GM18867 (cell line): ENCODE results near the gene CASZ1.

Source experiments
- ATAC-seq: cut with Tn5 transposase; IDR thresholded peaks from one replicate; pipeline ENCODE4 v1.9.1; 2021; ENCODE audit warnings: mild to moderate bottlenecking, moderate library complexity; ENCODE audit not compliant: unreplicated experiment

Gene CASZ1

GRCh38 chr1:10631121-10631810, 165.2 kb downstream of the CASZ1 start:
- ATAC-seq: no peak

- ATAC-seq: no peak
These were observed 165.8 kb downstream of the CASZ1 start for GRCh38 chr1:10630661-10631120.

- no peak for ATAC-seq
These were observed 166.5 kb downstream of the CASZ1 start for GRCh38 chr1:10629816-10630571.

GRCh38 chr1:10629091-10629815, 167.2 kb downstream of the CASZ1 start:
- ATAC-seq: no peak

GRCh38 chr1:10628685-10629084, 167.8 kb downstream of the CASZ1 start:
- no peak for ATAC-seq

GRCh38 chr1:10626791-10627410, 169.5 kb downstream of the CASZ1 start:
- ATAC-seq: no peak

GRCh38 chr1:10626131-10626731, 170.2 kb downstream of the CASZ1 start:
- no peak for ATAC-seq

- ATAC-seq: no peak
These were observed 170.9 kb downstream of the CASZ1 start for GRCh38 chr1:10625554-10625953.

- no peak for ATAC-seq
These were observed 171.4 kb downstream of the CASZ1 start for GRCh38 chr1:10625076-10625475.

- no peak for ATAC-seq
These were observed 172.0 kb downstream of the CASZ1 start for GRCh38 chr1:10624256-10625050.

GRCh38 chr1:10623686-10624145, 172.7 kb downstream of the CASZ1 start:
- ATAC-seq: no peak

- ATAC-seq: no peak
These were observed 173.3 kb downstream of the CASZ1 start for GRCh38 chr1:10622910-10623685.

- ATAC-seq: no peak
These were observed 174.5 kb downstream of the CASZ1 start for GRCh38 chr1:10621906-10622305.

- no peak for ATAC-seq
These were observed 175.7 kb downstream of the CASZ1 start for GRCh38 chr1:10620776-10621175.

- ATAC-seq: no peak
These were observed 178.2 kb downstream of the CASZ1 start for GRCh38 chr1:10617931-10618885.

GRCh38 chr1:10617318-10617717, 179.1 kb downstream of the CASZ1 start:
- ATAC-seq: no peak

- no peak for ATAC-seq
These were observed 179.8 kb downstream of the CASZ1 start for GRCh38 chr1:10616696-10617095.
